PFSK-1 (cell line): ENCODE data around the gene RANBP2. TPM values are rescaled to one million over a fixed set of nuclear protein-coding genes. Genes with fewer than 3 reads are reported as not detected.
A peak's percentile ranks its signal among the peaks of the same experiment; 100 is the strongest.

Experiments used
- FOXP2 ChIP-seq: optimal IDR thresholded peaks from 2 replicates; pipeline ENCODE3; 2011; ENCODE audit warnings: borderline replicate concordance, control low read depth, inconsistent platforms; ENCODE audit not compliant: insufficient read depth; ENCODE audit errors: extremely low read length, extremely low read depth
- POLR2AphosphoS5 ChIP-seq: IDR thresholded peaks from 2 replicates; pipeline ENCODE4 v1.6.1; 2012; ENCODE audit warnings: low read depth, mild to moderate bottlenecking, control low read depth, low read length, moderate library complexity
- REST ChIP-seq, 2 experiments: IDR thresholded peaks; 2 replicates each; pipeline versions ENCODE4 v1.6.1 to v1.8.0; 2011 to 2012; ENCODE audit warnings: low read depth in 2 of 2, low read length in 2 of 2, control low read depth in 1 of 2, inconsistent platforms in 1 of 2, mild to moderate bottlenecking in 1 of 2, moderate library complexity in 1 of 2; ENCODE audit not compliant: insufficient read depth in 1 of 2
- SIN3A ChIP-seq: IDR thresholded peaks from 2 replicates; pipeline ENCODE4 v1.6.1; 2012; ENCODE audit warnings: mild to moderate bottlenecking, low read length, moderate library complexity, borderline replicate concordance; ENCODE audit not compliant: insufficient read depth
- TAF1 ChIP-seq: IDR thresholded peaks from 2 replicates; pipeline ENCODE4 v1.6.1; 2012; ENCODE audit warnings: low read length, control low read depth, borderline replicate concordance; ENCODE audit not compliant: insufficient read depth
- polyA plus RNA-seq: library from polyadenylated mRNA; unstranded; fragments of >200 nt; gene quantifications from one replicate; pipeline ENCODE4 v1.2.1, GENCODE V29; 2012; ENCODE audit warnings: low read depth, missing spikeins; ENCODE audit not compliant: insufficient read length

RANBP2 gene
- 20.9 TPM for polyA plus RNA-seq

- TF ChIP-seq FOXP2 (peak; percentile 85), POLR2AphosphoS5 (peak; percentile 86), SIN3A (peak; percentile 59; the same call in 1 of the 2 replicates), REST (IDR thresholded peaks at IDR 0.05; ENCODE audit: insufficient read depth in 1 of 2, low read depth in 2 of 2, low read length in 2 of 2) (peak; percentile 46 to 64; a peak in 2 of 4 replicates), TAF1 (peak; percentile 88)
Observed at GRCh38 chr2:108719149-108720044, at the start of gene RANBP2. RANBP2 (plus strand) TSS chr2:108719482; CDS start chr2:108719607, 125 bp downstream.

DNA sequence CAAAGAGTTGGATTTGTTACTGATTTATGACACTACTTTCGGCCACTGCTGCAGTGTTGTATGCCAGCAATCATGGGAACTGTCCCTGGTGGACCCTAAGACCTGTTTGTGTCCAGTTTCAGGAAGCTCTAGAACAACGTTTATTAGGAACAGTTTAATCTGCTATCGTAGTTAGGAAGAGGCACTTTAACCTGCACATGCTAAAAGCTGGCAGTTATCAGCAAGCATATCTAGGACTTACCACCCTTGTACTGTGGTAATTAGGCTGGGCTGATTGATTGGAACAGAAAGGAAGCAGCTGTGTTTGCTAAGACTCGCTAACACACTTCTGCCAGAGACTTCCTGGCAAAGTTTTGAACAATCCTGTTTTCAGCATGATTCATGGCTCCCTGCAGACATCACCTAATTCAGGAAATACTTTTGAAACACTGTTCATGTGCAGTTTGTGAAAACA is 41.1 kb upstream of the RANBP2 start:
- peak in 1 of 2 experiments; percentile 70; a peak in 1 of 4 replicates for TF ChIP-seq REST (IDR thresholded peaks at IDR 0.05; ENCODE audit: insufficient read depth in 1 of 2, low read depth in 2 of 2, low read length in 2 of 2)

- no peak for TF ChIP-seq REST (IDR thresholded peaks at IDR 0.05; ENCODE audit: insufficient read depth in 1 of 2, low read depth in 2 of 2, low read length in 2 of 2)
- no peak for TF ChIP-seq POLR2AphosphoS5
- TF ChIP-seq SIN3A, result no peak
- no peak for TF ChIP-seq TAF1
- TF ChIP-seq FOXP2, result no peak
Observed at GRCh38 chr2:108691447-108691846, 27.8 kb upstream of the RANBP2 start.

DNA sequence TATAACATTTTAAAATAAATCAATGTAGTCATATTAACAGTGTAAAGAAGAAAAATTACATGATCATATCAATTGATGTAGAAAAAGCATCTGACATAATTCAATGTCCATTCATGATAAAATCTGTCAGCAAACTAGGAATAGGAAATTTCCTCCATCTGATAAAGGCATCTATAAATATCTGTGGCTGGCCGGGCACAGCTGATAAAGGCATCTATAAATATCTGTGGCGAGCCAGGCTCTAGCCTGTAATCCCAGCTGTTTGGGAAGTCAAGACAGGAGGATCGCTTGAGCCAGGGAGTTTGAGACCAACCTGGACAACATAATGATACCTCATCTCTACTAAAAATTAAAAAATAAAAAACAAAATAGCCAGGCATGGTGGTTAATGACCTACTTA is 18.1 kb upstream of the RANBP2 start:
- TF ChIP-seq POLR2AphosphoS5, result no peak
- no peak for TF ChIP-seq TAF1
- TF ChIP-seq SIN3A, result no peak
- no peak for TF ChIP-seq REST (IDR thresholded peaks at IDR 0.05; ENCODE audit: insufficient read depth in 1 of 2, low read depth in 2 of 2, low read length in 2 of 2)
- no peak for TF ChIP-seq FOXP2

DNA sequence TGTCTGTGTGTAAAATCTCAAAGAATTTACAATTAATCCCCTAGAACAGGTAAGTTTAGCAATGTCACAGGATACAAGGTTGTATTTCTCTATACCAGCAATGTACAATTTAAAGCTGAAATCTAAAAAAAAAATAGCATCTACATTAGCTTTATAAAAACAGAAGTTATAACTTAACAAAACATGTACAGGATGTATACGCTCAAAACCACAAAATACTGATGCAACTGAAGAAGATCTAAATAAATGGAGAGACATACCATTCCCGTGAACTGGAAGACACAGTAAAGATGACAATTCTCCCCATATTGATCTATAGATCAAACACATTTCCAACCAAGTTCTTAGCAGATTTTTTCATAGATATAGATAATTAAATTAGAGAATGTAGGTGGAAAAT is 17.5 kb upstream of the RANBP2 start:
- TF ChIP-seq TAF1 (no peak), POLR2AphosphoS5 (no peak), FOXP2 (no peak), SIN3A (no peak), REST (IDR thresholded peaks at IDR 0.05; ENCODE audit: insufficient read depth in 1 of 2, low read depth in 2 of 2, low read length in 2 of 2) (no peak)
